Endothelial cell of umbilical vein (primary cell): ENCODE results near the gene NEAT1. TPM values are rescaled to one million over a fixed set of nuclear protein-coding genes. Genes with fewer than 3 reads are reported as not detected.

Experiments used
- BruUV-seq: library from RNA; stranded (reverse); fragments of 400-500 nt; replicated peaks from 2 replicates; lab custom pipeline; 2021; lab: Mats Ljungman, UMichigan
- CTCF ChIA-PET: fragments of 300-600, 350-600 bp; sonication (Branson Sonifier 250); formaldehyde crosslinking; loops from one replicate; lab custom pipeline; 2021; ENCODE audit warnings: antibody characterized with exemption, inconsistent platforms; lab: Charles Lee
- POLR2A ChIA-PET: fragments of 300-600, 350-600 bp; sonication (Branson Sonifier 250); formaldehyde crosslinking; loops from one replicate; lab custom pipeline; 2021; ENCODE audit warnings: antibody characterized with exemption, inconsistent platforms; lab: Charles Lee
- DNase-seq: peaks from one replicate; pipeline ENCODE4 v3.0.0-alpha.2; 2011; ENCODE audit warnings: low read depth, low spot score
- FAIRE-seq: peaks from 2 replicates; lab custom pipeline; 2011; peaks lifted over from hg19 to GRCh38; lab: Jason Lieb, UNC
- H2AFZ ChIP-seq: 2 replicates; pipeline ENCODE4 v1.6.0; 2012; ENCODE audit warnings: low read depth, low read length, control low read depth, inconsistent platforms
- H3K27ac ChIP-seq: 2 replicates; pipeline ENCODE4 v1.5.1; 2011; ENCODE audit warnings: low read depth, mild to moderate bottlenecking, control low read depth, low read length, moderate library complexity; ENCODE audit not compliant: insufficient read depth
- H3K27me3 ChIP-seq, 2 experiments: 2 replicates each; pipeline versions ENCODE4 v1.6.0 to v1.6.1; 2011; ENCODE audit warnings: low read length in 2 of 2, mixed read lengths in 1 of 2; ENCODE audit not compliant: control insufficient read depth in 2 of 2, insufficient read depth in 2 of 2
- H3K36me3 ChIP-seq, 2 experiments: 2 replicates in 1 of 2; 3 replicates in 1 of 2; pipeline ENCODE4 v1.5.1; 2011; ENCODE audit warnings: low read length in 2 of 2, mild to moderate bottlenecking in 1 of 2, moderate library complexity in 1 of 2; ENCODE audit not compliant: control insufficient read depth in 2 of 2, insufficient read depth in 2 of 2; ENCODE audit errors: extremely low read depth in 1 of 2
- H3K4me1 ChIP-seq: 3 replicates; pipeline ENCODE4 v1.5.1; 2011; ENCODE audit warnings: mild to moderate bottlenecking, low read length; ENCODE audit not compliant: control insufficient read depth, insufficient read depth; ENCODE audit errors: extremely low read depth
- H3K4me2 ChIP-seq: 2 replicates; pipeline ENCODE4 v1.6.1; 2011; ENCODE audit warnings: low read length, control low read depth, mixed read lengths; ENCODE audit not compliant: insufficient read depth
- H3K4me3 ChIP-seq, 3 experiments: fragments of 200-600 bp in 1 of 3; sonication (generic), shearing (Covaris generic) in 1 of 3; replicated peaks in 1 of 3; 2 replicates each; pipeline ENCODE4 v1.5.1; 2011 to 2016; ENCODE audit warnings: control low read depth in 3 of 3, low read length in 3 of 3, mild to moderate bottlenecking in 2 of 3, inconsistent platforms in 1 of 3, low read depth in 1 of 3, moderate library complexity in 1 of 3; ENCODE audit not compliant: insufficient read depth in 1 of 3
- H3K79me2 ChIP-seq: 2 replicates; pipeline ENCODE4 v1.6.0; 2012; ENCODE audit warnings: low read length, inconsistent platforms; ENCODE audit not compliant: control insufficient read depth, insufficient read depth
- H3K9ac ChIP-seq: replicated peaks from 2 replicates; pipeline ENCODE3; 2011; ENCODE audit warnings: low read length, control low read depth; ENCODE audit not compliant: insufficient read depth; ENCODE audit errors: extremely low read depth
- H3K9me1 ChIP-seq: replicated peaks from 3 replicates; pipeline ENCODE4 v1.6.0; 2011; ENCODE audit warnings: mild to moderate bottlenecking, low read length; ENCODE audit not compliant: control insufficient read depth, insufficient read depth; ENCODE audit errors: extremely low read depth
- H3K9me3 ChIP-seq: replicated peaks from 2 replicates; pipeline ENCODE4 v1.5.1; 2012; ENCODE audit warnings: low read length, inconsistent platforms; ENCODE audit not compliant: control insufficient read depth, insufficient read depth
- H4K20me1 ChIP-seq: replicated peaks from 2 replicates; pipeline ENCODE3; 2011; ENCODE audit warnings: mild to moderate bottlenecking, low read length; ENCODE audit not compliant: control insufficient read depth, insufficient read depth; ENCODE audit errors: extremely low read depth
- CTCF ChIP-seq, 2 donors: IDR thresholded peaks; 1 replicate in 1 of 2; 2 replicates in 1 of 2; pipeline ENCODE4 v1.5.1; 2011; ENCODE audit warnings: low read length in 2 of 2, mild to moderate bottlenecking in 2 of 2, moderate library complexity in 2 of 2, control low read depth in 1 of 2, inconsistent platforms in 1 of 2, low read depth in 1 of 2; ENCODE audit not compliant: insufficient read depth in 1 of 2; ENCODE audit errors: extremely low read depth in 1 of 2
- FOS ChIP-seq: IDR thresholded peaks from 2 replicates; pipeline ENCODE4 v1.6.1; 2011; ENCODE audit warnings: mild to moderate bottlenecking, low read length, moderate library complexity, borderline replicate concordance; ENCODE audit not compliant: insufficient read depth
- MAX ChIP-seq: IDR thresholded peaks from 2 replicates; pipeline ENCODE4 v1.6.1; 2011; ENCODE audit not compliant: insufficient read depth, insufficient read length
- POLR2AphosphoS5 ChIP-seq: IDR thresholded peaks from 2 replicates; pipeline ENCODE4 v1.6.1; 2012; ENCODE audit warnings: low read depth, mild to moderate bottlenecking, control low read depth, low read length, moderate library complexity; ENCODE audit not compliant: insufficient read depth
- dilution Hi-C: fragments of 300-500 bp; cut with MboI; formaldehyde crosslinking; loops from one replicate; pipeline ENCODE4 v1.15.0; 2019; ENCODE audit warnings: low sequenced_read_pairs; ENCODE audit not compliant: extremely low pct_ligation_motif_present
- intact Hi-C: fragments of 100-400 bp; cut with micrococcal nuclease; formaldehyde crosslinking; loops from one replicate; pipeline ENCODE4 v1.10.0; 2022
- polyA plus RNA-seq, 4 experiments: library from polyadenylated mRNA; depleted of rRNA in 3 of 4; stranded (reverse) in 3 of 4; unstranded in 1 of 4; fragments of >200 nt; gene quantifications; 2 replicates each; pipeline versions ENCODE4 v1.2.1 to v1.2.3, GENCODE V29; 2011 to 2012; ENCODE audit warnings: missing spikeins in 1 of 4
- total RNA-seq: library from RNA; stranded (reverse); gene quantifications from 2 replicates; pipeline ENCODE4 v1.2.3, GENCODE V29; 2021

The NEAT1 gene
- total and polyA plus RNA-seq, 2 donors (not counting 3 experiments of a cell fraction or from before 2014, with no cell fraction given), result 34.4 to 957 TPM

DNA sequence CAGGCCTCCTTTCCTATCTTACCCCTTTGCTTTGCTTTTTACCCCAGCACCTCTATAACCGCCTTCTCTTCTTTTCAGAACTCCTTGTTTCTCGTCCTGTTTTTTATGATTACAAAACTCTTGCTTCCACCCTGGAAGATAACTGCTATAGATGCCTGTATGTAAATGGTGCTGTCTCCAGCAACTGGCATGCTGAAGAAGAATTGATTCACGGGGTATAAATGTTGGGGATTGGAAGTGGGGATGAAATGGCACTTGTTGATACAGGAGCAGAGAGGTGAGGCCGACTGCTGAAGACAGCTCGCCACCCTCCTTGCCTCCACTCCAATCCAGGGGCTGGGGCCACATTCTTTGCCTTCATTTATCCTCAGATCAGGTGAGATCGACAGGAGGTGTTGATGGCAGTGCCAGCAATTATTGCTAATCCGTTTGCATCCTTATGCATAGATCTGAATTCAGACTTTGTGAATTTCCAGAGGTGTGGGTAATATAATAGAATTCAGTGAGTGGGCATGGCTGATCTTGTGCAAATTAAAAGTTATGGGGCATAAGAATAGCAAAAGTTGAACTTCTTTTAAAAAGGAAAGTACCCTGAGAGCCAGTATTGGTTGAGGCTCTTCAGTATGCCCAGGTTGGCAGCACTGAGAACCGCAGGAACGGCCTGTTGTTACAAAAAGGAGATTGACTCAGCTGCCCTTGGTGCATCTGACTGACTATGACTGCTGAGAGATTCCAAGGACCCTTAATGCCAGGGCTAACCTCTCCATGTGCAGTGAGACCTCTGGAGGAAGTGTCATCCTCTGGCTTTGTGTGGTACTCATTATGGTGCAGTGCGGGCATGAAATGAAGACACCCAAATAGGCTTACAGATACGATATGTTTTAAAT, 5.3 kb downstream of the NEAT1 start:
- no peaks in the 10 kb centered on the region for H3K9me3 ChIP-seq
- peaks cover 100% of the 10 kb centered on the region for H3K79me2 ChIP-seq
- dilution Hi-C loops, result no loop called here
- H3K4me3 ChIP-seq, result peak overlapping the region in 2 of 3 experiments; percentile 67 to 95
- FAIRE-seq (no peak), DNase-seq (peak; percentile 70)
- peak overlapping the region; percentile 9 for H3K27ac ChIP-seq
- no peaks in the 10 kb centered on the region for H3K9me1 ChIP-seq
- intact Hi-C loops, result loop anchor here (2.0 kb wide), 1 partner anchor 79 kb away; no protein-coding TSS in a partner anchor
- peak; percentile 81 for TF ChIP-seq POLR2AphosphoS5
- no peak for TF ChIP-seq MAX
- H3K4me1 ChIP-seq, result peaks cover 36% of the 10 kb centered on the region
- peaks cover 5% of the 10 kb centered on the region for H4K20me1 ChIP-seq
- H3K4me2 ChIP-seq, result peak overlapping the region; percentile 91
- peak overlapping the region; percentile 98 for H3K9ac ChIP-seq
- H2AFZ ChIP-seq, result no peak overlapping the region
- BruUV-seq, result no TSS peak
- peaks cover 4 to 8% of the 10 kb centered on the region in 2 experiments for H3K36me3 ChIP-seq
- H3K27me3 ChIP-seq, result no peaks in the 10 kb centered on the region
- ChIA-PET POLR2A (interaction anchor here (0.5 to 1.5 kb wide), 4 partner anchors 9 to 77 kb away, joined by 3 to 8 read pairs (median 3); partner anchors contain the start of gene MALAT1), CTCF (interaction anchor here (1.0 kb wide), 1 partner anchor 83 kb away, joined by 4 read pairs; no protein-coding TSS in a partner anchor)

GRCh38 chr11:65428578-65429067, 6.0 kb downstream of the NEAT1 start:
- Histone ChIP-seq H3K4me2 (peak overlapping the region; percentile 91), H3K36me3 (peaks cover 4 to 8% of the 10 kb centered on the region in 2 experiments), H3K4me3 (peak overlapping the region in 2 of 3 experiments; percentile 67 to 95), H2AFZ (no peak overlapping the region), H3K27ac (peak overlapping the region; percentile 45), H3K9ac (peak overlapping the region; percentile 98), H3K27me3 (no peaks in the 10 kb centered on the region), H3K4me1 (peaks cover 36% of the 10 kb centered on the region), H3K9me3 (no peaks in the 10 kb centered on the region), H4K20me1 (peaks cover 10% of the 10 kb centered on the region), H3K9me1 (no peaks in the 10 kb centered on the region), H3K79me2 (peaks cover 98% of the 10 kb centered on the region)
- FAIRE-seq, result no peak
- intact Hi-C loops (loop anchor here (2.0 kb wide), 1 partner anchor 78 kb away; no protein-coding TSS in a partner anchor), dilution Hi-C loops (no loop called here)
- CTCF ChIA-PET, result interaction anchor here (0.6 to 1.9 kb wide), 3 partner anchors 9 to 82 kb away, joined by 3 to 7 read pairs (median 3); no protein-coding TSS in a partner anchor
- BruUV-seq, result no TSS peak
- peak; percentile 37 for TF ChIP-seq POLR2AphosphoS5
- no peak for TF ChIP-seq FOS
- no peak for TF ChIP-seq CTCF (IDR thresholded peaks at IDR 0.05; ENCODE audit: extremely low read depth in 1 of 2, insufficient read depth in 1 of 2, low read depth in 1 of 2, low read length in 2 of 2)
- POLR2A ChIA-PET, result interaction anchor here (0.6 to 2.5 kb wide), 4 partner anchors 9 to 79 kb away, joined by 3 to 23 read pairs (median 6); partner anchors contain the start of gene MALAT1
- DNase-seq, result no peak
